GM19240 (cell line): ENCODE data around the gene CCR6.

Experiments
- DNase-seq: peaks from one replicate; pipeline ENCODE4 v3.0.0; 2011; ENCODE audit warnings: low spot score; ENCODE audit not compliant: insufficient read length

CCR6 gene

DNA sequence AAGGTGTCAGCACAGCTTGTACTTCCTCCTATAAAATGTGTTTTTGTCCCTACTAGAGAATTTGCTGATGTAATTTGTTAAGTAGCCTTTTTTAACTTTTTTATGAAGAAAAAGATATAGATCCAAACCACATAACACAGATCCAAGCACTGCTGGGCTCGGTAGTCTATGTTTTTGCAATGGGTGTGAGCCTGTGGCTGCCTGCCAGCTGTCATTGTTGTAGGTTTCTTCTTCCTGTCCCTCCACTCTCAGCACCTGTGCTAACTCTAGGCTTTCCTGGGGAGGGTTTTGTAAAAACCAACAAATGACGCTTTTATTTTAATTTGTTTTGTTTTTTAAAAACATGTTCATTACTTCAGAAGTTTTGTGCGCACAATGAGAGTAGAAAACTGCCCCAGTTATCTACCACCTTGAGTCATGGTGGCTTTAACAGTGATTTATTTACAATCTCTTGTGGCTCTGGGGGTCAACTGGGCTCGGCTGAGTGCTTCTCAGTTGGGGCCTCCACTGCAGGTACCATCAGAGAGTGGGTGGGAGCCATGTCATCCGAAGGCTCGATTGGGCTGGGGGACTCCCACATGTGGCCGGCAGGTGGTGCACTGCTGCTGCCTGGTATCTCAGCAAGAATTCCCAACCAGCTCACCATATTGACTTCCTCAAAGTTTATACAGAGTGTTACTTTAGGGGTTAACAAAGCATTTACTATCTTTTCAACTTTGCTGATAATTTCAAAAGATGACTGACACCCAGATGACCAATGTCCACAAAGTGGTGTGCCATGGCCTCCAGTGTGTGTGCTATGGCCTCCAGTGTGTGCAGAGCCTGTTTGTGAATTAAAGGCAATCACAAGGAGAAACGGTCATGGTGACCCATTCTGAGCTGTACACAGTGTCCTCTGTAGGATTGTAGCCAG is 3.0 kb upstream of the CCR6 start:
- DNase-seq: no peak

DNA sequence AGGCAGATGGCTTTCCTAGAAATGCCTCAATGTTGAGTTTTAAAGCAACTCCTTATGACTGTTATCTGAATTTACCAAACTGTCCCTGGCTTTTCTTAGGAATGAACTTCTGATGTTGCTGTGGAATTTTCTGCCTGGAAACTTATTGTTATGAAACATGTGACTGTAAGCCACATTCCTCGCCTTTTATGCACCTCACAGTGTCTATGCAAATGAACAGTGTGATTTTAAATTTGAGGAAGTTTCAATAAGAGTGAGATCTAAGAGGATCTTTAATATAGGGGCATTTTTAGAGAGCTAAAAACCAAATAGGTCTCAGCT is 2.4 kb upstream of the CCR6 start:
- DNase-seq: no peak

DNA sequence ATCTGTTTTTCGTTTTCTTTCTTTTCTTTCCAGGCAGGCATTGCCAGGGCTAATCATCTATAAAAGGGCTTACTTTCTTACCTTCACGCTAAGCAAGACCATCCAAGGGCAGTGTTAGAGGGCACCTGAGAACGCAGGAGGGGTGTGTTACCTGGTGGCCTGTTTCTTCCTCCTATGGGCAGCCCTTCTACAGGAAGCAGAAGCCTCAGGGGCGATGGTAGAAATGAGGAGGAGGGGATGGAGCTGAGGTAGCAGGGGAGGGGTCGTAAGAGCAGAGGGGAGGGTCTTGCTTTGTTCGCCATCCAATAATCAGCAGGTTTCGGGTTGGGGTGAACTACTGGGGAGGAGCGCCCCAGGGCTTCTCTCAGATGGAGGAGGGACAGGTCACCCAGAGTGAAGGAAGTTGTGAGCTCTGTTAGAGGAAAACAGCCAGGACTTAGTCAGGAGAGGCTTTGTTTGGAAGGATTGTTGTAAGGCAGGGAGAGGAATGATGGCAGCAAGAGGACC is 1.5 kb upstream of the CCR6 start:
- no peak for DNase-seq

DNA sequence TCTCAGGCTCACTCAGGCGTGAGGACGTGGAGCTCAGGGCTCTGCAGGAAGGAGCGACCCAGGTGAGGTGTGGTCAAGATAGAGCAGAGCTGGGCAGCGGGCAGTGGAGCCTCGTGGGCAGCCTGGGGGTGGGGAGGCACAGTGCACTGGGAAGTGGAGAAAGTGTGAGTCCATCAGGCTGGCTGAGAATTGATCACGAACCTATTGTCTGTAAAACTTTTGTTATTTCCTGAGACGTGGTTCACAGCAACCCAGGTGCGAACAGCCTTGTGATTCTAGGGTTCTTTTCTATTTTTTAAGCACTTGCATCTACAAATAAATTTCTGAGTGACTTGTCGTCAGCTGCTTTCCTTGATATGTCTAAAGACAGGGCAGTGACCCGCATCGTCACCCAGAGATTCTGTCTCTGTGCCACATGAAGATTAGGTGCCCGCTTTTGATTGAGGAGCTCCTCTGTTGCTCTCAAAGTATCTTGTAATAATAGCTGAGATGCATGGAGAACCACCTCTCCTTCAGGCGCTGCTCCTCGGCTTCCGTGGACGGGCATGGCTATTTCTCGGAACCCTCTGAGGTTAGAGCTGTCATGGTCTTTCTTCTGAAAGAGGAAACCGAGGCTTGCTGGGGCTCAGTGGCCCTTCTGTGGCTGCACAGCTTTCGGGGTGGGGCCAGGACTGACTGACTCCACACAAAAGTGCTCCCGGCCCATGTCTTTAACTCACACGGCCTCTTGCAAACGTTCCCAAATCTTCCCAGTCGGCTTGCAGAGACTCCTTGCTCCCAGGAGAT is 662 bp upstream of the CCR6 start:
- no peak for DNase-seq

DNA sequence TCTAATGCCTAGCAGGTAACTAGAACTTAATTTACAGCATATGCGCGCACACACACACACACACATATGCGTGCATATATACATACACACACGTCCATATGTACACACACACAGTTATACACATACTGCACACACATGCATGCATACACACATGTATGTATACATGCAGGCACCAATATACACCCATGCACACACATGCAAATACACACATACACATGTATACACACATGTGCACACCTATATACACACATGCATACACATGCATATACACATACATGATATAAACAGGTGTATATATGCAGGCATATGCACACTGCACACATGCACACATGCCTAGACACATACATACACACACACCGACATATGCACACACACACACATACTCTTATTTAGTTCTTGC is 1.9 kb downstream of the CCR6 start:
- no peak for DNase-seq

DNA sequence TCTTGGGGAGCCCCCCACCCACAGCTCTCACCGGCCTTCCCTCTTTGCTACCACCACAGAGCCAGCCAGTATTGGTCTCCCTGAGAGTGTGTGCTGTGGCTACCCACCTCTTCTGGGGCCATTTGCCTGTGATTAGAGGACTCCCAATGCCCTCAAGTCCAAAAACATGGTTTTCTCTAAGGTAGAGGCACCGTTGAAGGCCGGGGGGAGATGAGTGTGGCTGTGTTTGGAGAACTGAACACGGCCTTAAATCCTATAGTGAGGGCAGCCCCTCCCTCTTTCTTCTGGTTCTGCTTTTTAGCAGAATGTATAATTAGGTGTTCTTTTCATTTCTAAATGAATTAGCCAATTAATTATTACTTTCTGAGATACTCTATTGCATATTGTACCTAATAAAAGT is 2.5 kb downstream of the CCR6 start:
- no peak for DNase-seq

DNA sequence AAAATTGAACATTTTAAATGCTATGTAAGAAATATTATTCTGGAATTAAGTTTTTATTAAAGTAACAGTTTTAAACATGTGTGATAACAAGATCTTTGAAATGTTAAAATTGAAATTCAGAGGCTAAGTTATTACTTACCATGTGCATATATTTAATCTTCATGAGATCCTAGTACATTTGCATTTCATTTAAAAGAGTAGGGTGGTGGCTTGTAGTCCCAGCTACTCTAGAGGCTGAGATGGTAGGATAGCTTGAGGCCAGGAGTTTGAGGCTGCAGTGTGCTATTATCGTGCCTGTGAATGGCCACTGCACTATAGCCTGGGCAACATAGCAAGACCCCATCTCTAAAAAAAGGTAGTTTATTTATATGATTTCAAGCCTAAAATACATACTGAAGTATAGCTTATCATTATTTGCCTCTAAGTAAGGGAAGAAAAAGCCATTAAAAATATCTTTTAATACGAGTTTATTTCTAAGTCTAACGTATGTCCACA is 3.0 kb downstream of the CCR6 start:
- DNase-seq: no peak

DNA sequence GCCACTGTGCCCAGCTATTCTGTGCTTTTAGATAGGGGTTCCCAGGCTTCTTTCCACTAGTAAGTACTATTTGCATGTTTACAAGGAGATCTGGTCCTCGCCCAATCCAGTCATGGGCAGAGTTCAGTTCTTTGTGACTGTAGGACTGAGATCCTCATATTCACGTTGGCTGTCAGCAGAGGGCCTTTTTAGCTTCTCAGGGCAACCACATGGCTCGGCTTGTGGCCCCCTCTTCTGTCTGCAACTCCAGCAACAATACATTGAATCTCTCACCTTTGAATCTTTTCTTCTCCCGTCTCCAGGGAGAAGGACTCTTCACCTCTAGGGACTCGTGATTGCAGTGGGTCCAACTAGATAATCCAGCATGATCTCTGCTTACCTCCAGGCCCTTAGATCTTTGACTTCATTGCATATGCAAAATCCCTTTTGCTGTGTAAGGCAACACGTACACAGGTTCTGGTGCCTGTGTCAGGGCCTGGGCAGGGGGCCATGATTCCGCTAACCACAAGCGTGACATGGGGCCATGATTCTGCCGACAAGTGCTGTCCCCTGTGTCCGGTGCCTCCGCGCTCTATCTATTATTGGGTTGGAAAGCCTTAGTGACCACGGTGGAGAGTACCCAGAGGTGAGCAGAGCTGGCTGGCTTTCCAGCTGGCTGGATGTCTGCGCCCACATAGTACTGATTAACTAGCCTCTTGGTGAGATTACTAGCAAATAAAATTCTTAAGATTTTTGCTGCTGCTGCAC is 5.1 kb downstream of the CCR6 start:
- DNase-seq: no peak

DNA sequence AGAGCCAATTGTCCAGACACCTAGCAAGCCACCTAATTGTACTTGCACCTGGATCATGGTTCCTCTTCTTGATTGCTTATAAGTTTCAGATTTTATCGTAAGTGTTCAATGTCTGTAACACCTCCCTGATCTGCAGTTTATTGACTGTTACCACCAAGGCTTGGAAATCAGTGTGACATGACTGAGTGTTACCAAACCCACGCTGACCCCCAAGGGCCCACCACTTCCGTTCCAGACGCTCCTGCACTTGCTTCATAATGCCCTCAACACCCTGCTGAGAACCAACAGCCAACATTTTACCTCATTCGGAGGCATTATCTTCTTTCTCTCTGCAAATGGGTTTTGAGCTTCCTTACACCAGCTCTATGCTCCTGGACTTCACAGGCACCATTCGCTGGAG is 6.3 kb downstream of the CCR6 start:
- DNase-seq: no peak

DNA sequence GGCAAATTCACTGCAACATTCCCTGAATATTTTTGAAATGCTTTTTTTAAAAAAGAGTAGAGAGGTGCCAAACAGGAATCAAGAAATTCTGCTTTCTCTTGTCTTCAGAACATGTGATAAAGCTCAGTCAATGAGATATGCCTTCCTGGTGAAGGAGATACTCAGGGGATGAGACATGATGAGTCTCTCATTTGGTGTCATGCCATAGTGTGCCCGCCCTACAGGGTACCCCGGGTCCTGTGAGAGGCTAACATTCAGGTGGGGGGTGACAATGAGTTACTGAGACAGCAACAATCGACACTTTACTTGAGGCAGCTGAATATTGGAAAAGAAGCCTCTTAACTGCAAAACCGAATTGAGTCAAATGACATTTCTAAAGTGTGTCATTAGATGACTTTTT is 6.7 kb downstream of the CCR6 start:
- no peak for DNase-seq

DNA sequence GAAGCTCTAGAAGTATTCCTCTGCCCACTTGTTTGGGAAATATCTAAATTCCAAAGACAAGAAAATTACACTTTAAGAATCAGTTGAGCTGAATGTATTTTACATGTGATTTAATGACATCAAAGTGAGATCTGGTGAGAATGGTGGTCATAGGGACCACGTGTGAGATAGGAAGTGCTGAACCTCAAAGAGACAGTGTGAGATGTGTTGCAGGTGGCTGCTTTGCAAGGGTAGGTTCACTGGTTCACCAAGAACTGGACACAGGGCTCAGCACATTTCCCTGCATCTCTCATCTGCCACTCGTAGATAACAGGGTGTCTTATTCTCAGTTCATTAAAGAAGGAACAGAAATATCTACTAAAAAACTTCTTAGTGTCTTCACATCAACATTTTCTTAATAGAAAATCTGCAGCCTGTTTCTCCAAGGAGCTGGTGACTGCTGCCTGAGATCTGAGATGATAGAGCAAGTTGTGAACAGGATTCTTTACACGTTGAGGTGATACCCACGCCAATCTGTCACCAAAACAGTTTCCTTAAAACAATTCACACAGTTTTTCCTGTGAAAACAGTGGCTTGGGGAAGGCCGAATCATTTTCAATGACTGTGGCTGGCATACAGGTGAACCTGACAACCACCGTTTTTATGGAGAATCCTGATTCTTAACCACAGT is 7.2 kb downstream of the CCR6 start:
- DNase-seq: no peak

DNA sequence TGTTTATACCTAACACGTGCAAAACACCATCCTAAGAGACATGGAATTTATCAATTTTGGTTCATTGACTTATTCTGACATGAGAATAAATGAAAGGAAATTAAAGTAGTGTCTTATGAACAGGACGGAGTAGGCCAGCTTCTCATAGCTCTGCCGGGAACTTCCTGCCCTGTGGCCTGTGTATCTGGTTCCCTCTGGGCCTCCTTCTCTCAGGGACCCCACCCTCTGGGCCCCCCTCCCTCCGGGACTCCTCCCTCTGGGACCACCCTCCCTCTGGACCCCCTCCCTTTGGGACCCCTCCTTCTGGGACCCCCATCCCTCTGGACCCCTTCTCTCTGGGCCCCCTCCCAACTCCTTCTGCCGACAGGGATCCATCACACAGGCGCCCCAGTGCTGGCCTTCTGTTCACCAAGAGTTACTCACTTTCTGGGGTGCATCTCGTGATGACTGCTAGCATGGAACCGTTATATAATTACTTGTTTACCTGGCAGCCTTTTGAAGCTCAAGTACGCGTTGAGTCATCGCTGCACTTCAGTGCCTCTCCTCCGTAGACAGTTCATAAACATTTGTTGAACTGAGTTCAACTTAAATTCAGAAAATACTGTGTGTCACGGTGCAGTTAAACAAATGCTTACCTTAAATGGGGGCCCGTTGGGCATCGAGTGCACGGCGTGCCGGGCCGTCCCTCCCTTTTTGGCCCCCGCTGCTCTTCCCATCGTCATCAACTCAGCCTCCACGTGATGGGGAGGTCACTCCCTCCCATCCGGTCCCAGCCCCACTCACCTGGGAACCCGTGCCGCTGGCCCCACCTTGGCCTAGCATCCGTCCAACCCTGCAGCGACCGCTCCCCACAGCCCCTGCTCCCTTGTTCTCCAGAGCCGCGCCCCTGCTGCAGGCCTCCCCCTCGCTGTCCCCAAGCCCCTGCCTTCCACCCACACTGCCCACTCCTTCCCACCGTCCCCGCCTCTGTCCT is 8.1 kb downstream of the CCR6 start:
- DNase-seq: no peak

DNA sequence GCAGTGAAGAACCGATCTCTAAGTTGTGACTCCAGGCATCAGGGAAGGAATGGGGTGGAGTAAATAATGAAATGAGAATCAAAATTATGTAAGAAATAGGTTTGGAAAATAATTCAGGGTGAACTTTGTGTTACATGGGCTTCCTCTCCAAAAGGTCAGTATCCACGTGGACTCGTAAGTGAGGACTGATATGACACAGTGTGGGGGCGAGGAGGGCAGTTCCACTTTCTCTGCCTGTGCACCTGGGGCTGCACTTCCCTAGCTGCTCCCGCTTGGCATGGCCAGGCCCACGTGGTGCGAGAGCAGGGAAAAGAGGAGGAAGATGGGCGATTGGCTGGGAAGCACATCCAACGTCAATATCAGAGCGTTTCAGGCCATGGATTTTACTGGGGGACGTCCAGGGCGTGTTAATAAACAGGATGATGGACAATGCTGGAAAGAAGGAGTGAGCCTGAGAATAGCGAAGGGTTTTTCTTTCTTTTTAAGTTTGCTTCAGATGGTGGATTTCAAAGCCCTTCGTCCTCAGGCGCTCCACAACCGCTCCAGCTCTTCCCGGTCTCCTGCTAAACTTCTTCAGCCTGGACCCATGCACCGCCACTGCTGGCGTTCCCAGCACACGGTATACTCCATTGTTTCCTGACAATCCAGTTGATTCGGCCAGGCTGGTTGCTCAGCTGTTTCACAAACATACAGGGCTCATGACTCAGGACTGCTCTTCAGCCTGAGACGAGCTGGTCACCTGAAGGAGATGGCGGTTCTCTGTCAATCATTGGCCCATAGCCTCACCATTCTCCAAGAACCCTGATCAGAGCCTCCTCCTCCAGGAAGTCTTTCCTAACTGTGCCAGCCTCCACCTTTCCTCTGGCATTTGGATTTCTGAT is 11.8 kb downstream of the CCR6 start:
- DNase-seq: no peak

DNA sequence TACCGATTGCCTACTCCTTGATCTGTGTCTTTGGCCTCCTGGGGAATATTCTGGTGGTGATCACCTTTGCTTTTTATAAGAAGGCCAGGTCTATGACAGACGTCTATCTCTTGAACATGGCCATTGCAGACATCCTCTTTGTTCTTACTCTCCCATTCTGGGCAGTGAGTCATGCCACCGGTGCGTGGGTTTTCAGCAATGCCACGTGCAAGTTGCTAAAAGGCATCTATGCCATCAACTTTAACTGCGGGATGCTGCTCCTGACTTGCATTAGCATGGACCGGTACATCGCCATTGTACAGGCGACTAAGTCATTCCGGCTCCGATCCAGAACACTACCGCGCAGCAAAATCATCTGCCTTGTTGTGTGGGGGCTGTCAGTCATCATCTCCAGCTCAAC is 13.5 kb downstream of the CCR6 start:
- no peak for DNase-seq

DNA sequence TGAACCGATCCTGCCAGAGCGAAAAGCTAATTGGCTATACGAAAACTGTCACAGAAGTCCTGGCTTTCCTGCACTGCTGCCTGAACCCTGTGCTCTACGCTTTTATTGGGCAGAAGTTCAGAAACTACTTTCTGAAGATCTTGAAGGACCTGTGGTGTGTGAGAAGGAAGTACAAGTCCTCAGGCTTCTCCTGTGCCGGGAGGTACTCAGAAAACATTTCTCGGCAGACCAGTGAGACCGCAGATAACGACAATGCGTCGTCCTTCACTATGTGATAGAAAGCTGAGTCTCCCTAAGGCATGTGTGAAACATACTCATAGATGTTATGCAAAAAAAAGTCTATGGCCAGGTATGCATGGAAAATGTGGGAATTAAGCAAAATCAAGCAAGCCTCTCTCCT is 14.2 kb downstream of the CCR6 start:
- no peak for DNase-seq

DNA sequence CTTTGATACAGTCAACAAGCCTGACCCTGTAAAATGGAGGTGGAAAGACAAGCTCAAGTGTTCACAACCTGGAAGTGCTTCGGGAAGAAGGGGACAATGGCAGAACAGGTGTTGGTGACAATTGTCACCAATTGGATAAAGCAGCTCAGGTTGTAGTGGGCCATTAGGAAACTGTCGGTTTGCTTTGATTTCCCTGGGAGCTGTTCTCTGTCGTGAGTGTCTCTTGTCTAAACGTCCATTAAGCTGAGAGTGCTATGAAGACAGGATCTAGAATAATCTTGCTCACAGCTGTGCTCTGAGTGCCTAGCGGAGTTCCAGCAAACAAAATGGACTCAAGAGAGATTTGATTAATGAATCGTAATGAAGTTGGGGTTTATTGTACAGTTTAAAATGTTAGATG is 15.0 kb downstream of the CCR6 start:
- no peak for DNase-seq

DNA sequence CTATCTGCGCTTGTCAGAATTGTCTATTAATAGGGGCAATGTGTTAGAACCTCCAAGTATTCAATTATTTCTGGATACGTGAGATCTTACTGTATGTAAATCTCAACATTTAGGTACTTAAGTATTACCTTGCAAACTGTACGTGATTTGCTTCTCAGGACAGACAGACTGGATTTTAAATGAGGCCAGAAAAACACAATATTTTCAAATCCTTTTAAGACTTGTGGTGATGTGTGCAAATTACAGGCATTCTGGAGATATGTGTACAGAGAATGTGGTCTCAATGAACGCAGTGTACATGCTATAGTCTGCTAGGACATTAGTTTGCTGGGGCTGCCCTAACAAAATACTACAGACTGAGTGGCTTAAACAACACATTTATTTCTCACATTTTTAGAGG is 16.9 kb downstream of the CCR6 start:
- DNase-seq: no peak

DNA sequence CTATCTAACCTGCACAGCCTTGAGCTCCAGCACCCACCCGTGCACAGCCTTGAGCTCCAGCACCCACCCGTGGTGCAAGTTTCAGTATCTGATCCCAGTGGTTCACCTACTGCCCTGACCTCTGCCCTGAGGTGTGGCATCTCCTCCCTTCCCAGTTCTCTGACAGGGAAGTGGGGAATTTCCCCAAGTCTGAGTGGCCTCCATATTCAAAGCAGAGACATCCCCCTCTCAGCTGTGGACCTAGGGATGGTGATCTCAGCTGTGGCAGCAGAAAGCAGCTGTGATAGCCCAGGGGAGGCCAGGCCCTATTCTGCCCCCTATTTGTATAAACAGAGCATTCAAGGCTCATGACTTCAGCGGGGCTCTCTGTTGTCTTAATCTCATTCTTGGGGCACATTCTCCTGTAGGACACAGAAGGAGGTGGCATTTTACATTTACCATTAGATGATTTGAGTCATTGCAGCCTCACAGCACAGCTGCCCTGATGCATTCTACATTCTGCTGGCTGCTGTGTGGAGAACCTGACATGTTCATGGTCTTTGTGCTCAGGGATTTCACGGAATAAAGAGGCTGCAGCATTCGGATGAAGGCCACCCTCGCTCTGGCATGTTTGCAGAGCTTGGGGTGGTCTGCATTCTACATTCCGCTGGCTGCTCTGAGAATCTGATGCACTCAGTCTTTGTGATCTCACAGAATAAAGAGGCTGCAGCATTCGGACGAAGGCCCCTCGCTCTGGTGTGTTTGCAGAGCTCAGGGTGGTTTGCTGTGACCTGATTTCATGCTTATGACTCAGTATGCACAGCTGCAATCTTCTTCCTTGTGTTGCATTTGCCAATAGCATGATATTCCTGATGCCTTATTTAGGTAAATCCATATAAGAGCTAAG is 17.9 kb downstream of the CCR6 start:
- DNase-seq: no peak
